Keratinocyte (primary cell): Measurements from ENCODE around the gene KATNB1. TPM values are rescaled to one million over a fixed set of nuclear protein-coding genes. Genes with fewer than 3 reads are reported as not detected.

ENCODE experiments used
- DNase-seq: peaks from one replicate; pipeline ENCODE4 v3.0.0-alpha.2; 2011; ENCODE audit warnings: low read depth, missing footprints, low spot score
- FAIRE-seq: peaks from 2 replicates; lab custom pipeline; 2011; peaks lifted over from hg19 to GRCh38; lab: Jason Lieb, UNC
- H2AFZ ChIP-seq: 2 replicates; pipeline ENCODE4 v1.6.0; 2012; ENCODE audit warnings: low read length, control low read depth, inconsistent platforms; ENCODE audit not compliant: control insufficient read depth
- H3K27ac ChIP-seq: 2 replicates; pipeline ENCODE4 v1.5.1; 2011; ENCODE audit warnings: low read length; ENCODE audit not compliant: control insufficient read depth, insufficient read depth
- H3K27me3 ChIP-seq: 3 replicates; pipeline ENCODE4 v1.6.0; 2011; ENCODE audit warnings: low read length; ENCODE audit not compliant: control insufficient read depth, insufficient read depth; ENCODE audit errors: extremely low read depth
- H3K36me3 ChIP-seq, 2 experiments: 2 replicates in 1 of 2; 3 replicates in 1 of 2; pipeline ENCODE4 v1.5.1; 2011; ENCODE audit warnings: low read length in 2 of 2, mild to moderate bottlenecking in 1 of 2; ENCODE audit not compliant: control insufficient read depth in 2 of 2, insufficient read depth in 2 of 2; ENCODE audit errors: extremely low read depth in 1 of 2
- H3K4me1 ChIP-seq: 3 replicates; pipeline ENCODE4 v1.5.1; 2011; ENCODE audit warnings: low read length; ENCODE audit not compliant: control insufficient read depth, insufficient read depth; ENCODE audit errors: extremely low read depth
- H3K4me2 ChIP-seq: 3 replicates; pipeline ENCODE4 v1.6.0; 2011; ENCODE audit warnings: low read depth, low read length; ENCODE audit not compliant: control insufficient read depth, insufficient read depth; ENCODE audit errors: extremely low read depth
- H3K4me3 ChIP-seq, 3 experiments: fragments of 200-600 bp in 1 of 3; sonication (generic) in 1 of 3; 2 replicates in 2 of 3; 3 replicates in 1 of 3; pipeline ENCODE4 v1.5.1; 2011 to 2016; ENCODE audit warnings: low read length in 3 of 3, mild to moderate bottlenecking in 3 of 3, control low read depth in 2 of 3, inconsistent platforms in 1 of 3, low read depth in 1 of 3, mixed read lengths in 1 of 3, mixed run types in 1 of 3, moderate library complexity in 1 of 3; ENCODE audit not compliant: control insufficient read depth in 2 of 3, insufficient read depth in 2 of 3; ENCODE audit errors: extremely low read depth in 1 of 3
- H3K79me2 ChIP-seq: 2 replicates; pipeline ENCODE4 v1.6.0; 2012; ENCODE audit warnings: low read length; ENCODE audit not compliant: control insufficient read depth, insufficient read depth
- H3K9ac ChIP-seq: 3 replicates; pipeline ENCODE4 v1.6.0; 2011; ENCODE audit warnings: low read length; ENCODE audit not compliant: control insufficient read depth, insufficient read depth; ENCODE audit errors: extremely low read depth
- H3K9me1 ChIP-seq: 3 replicates; pipeline ENCODE4 v1.6.0; 2011; ENCODE audit warnings: low read length; ENCODE audit not compliant: control insufficient read depth, insufficient read depth; ENCODE audit errors: extremely low read depth
- H3K9me3 ChIP-seq: 2 replicates; pipeline ENCODE4 v1.5.1; 2012; ENCODE audit warnings: low read depth, low read length; ENCODE audit not compliant: control insufficient read depth
- H4K20me1 ChIP-seq: 3 replicates; pipeline ENCODE4 v1.6.0; 2011; ENCODE audit warnings: low read length; ENCODE audit not compliant: control insufficient read depth, insufficient read depth; ENCODE audit errors: extremely low read depth
- CTCF ChIP-seq, 3 experiments: IDR thresholded peaks in 1 of 3; conservative IDR thresholded peaks in 1 of 3; optimal IDR thresholded peaks in 1 of 3; 2 replicates in 2 of 3; 3 replicates in 1 of 3; pipeline versions ENCODE3 to v1.5.1; 2011; ENCODE audit warnings: low read length in 3 of 3, mild to moderate bottlenecking in 3 of 3, moderate library complexity in 2 of 3, control low read depth in 1 of 3, inconsistent platforms in 1 of 3; ENCODE audit not compliant: insufficient read depth in 2 of 3; ENCODE audit errors: extremely low read depth in 1 of 3
- EZH2 ChIP-seq: IDR thresholded peaks from one replicate; pipeline ENCODE4 v1.6.1; 2012; ENCODE audit warnings: inconsistent platforms, mild to moderate bottlenecking, low read length, moderate library complexity
- dilution Hi-C: fragments of 300-500 bp; cut with MboI; formaldehyde crosslinking; loops from one replicate; pipeline ENCODE4 v1.7.0; 2020; ENCODE audit warnings: low sequenced_read_pairs; ENCODE audit not compliant: extremely low pct_ligation_motif_present
- polyA plus RNA-seq, 5 experiments: library from polyadenylated mRNA; depleted of rRNA in 3 of 5; stranded (reverse) in 3 of 5; stranded (forward) in 1 of 5; unstranded in 1 of 5; fragments of >200 nt; gene quantifications; 1 replicate in 1 of 5; 2 replicates in 3 of 5; 3 replicates in 1 of 5; pipeline versions ENCODE4 v1.2.1 to v1.2.3, GENCODE V29; 2011 to 2012; ENCODE audit warnings: missing spikeins in 2 of 5, low read depth in 1 of 5, low replicate concordance in 1 of 5

The KATNB1 gene
- polyA plus RNA-seq, 1 donor (not counting 4 experiments of a cell fraction or from before 2014, with no cell fraction given): 18.9 TPM

DNA sequence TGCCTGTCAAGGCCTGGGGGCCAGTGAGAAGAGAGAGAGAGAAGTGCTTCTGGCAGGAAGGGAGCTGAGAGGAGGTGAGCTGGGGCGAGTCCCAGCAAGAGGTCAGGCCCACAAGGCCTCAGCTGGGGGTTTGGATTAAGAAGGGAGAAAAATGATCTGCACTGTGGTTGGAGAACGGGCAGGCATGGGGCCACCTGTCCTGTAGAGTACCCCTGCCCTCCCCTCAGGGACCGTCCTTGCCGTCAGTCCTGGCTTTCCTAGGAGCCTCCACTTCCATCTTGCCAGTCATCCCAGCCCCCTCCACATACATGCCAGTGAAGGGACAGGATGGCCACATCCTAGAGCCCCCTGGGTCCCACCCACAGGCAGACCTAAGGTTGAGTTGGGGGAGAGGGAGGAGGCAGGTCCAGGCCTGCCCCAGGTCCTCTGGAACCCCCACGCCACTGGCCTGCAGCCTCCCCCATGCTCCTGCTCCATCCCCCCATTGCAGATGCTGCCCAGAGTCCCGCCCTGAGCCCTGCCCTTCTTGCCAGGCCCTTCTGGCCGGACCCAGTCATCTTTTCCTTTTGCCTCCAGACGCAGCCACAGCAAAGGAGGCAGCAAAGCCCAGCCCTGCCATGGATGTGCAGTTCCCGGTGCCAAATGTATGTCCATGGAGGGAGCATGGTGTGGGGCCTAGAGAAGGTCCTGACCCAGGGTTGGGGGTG is 18.9 kb downstream of the KATNB1 start:
- TF ChIP-seq EZH2 (no peak), CTCF (optimal IDR thresholded peaks at IDR 0.05 in 1 of 3, IDR thresholded peaks at IDR 0.05 in 1 of 3, conservative IDR thresholded peaks at IDR 0.05 in 1 of 3; ENCODE audit: extremely low read depth in 1 of 3, insufficient read depth in 2 of 3, low read length in 3 of 3) (no peak)
- dilution Hi-C loops: no loop called here
- H3K9me3 ChIP-seq: no peaks in the 10 kb centered on the region
- no peak overlapping the region for H2AFZ ChIP-seq
- H3K4me3 ChIP-seq: no peak overlapping the region
- no peaks in the 10 kb centered on the region for H3K79me2 ChIP-seq
- H3K4me1 ChIP-seq: peaks cover 2% of the 10 kb centered on the region
- FAIRE-seq: no peak
- no peak for DNase-seq
- no peak overlapping the region for H3K4me2 ChIP-seq
- H3K27ac ChIP-seq: no peak overlapping the region
- H3K27me3 ChIP-seq: no peaks in the 10 kb centered on the region
- peaks cover 7 to 22% of the 10 kb centered on the region in 2 experiments for H3K36me3 ChIP-seq
- no peaks in the 10 kb centered on the region for H3K9me1 ChIP-seq
- H4K20me1 ChIP-seq: peaks cover 6% of the 10 kb centered on the region
- no peak overlapping the region for H3K9ac ChIP-seq

- FAIRE-seq: no peak
- Histone ChIP-seq H3K27ac (no peak overlapping the region), H3K9me3 (no peaks in the 10 kb centered on the region), H3K27me3 (no peaks in the 10 kb centered on the region), H4K20me1 (peaks cover 3% of the 10 kb centered on the region), H3K4me1 (peaks cover 9% of the 10 kb centered on the region), H3K9ac (no peak overlapping the region), H3K4me2 (no peak overlapping the region), H3K9me1 (no peaks in the 10 kb centered on the region), H2AFZ (no peak overlapping the region), H3K4me3 (no peak overlapping the region), H3K79me2 (no peaks in the 10 kb centered on the region), H3K36me3 (peaks cover 13 to 22% of the 10 kb centered on the region in 2 experiments)
- TF ChIP-seq CTCF (optimal IDR thresholded peaks at IDR 0.05 in 1 of 3, IDR thresholded peaks at IDR 0.05 in 1 of 3, conservative IDR thresholded peaks at IDR 0.05 in 1 of 3; ENCODE audit: extremely low read depth in 1 of 3, insufficient read depth in 2 of 3, low read length in 3 of 3) (no peak), EZH2 (no peak)
- DNase-seq: no peak
- dilution Hi-C loops: no loop called here
Measured at GRCh38 chr16:57755061-57755684, 19.6 kb downstream of the KATNB1 start.
